Kasumi-1 (cell line): ENCODE data around the gene CEACAM1.
"Not testable (repeated sequence)": the region's sequence is repeated elsewhere in the genome, so short reads cannot be mapped to it uniquely, and the experiment has no call there.

ENCODE experiments used
- DNase-seq, 2 experiments: peaks; one replicate each; lab custom pipeline; 2025; lab: John Stamatoyannopoulos, UW

CEACAM1 gene

DNA sequence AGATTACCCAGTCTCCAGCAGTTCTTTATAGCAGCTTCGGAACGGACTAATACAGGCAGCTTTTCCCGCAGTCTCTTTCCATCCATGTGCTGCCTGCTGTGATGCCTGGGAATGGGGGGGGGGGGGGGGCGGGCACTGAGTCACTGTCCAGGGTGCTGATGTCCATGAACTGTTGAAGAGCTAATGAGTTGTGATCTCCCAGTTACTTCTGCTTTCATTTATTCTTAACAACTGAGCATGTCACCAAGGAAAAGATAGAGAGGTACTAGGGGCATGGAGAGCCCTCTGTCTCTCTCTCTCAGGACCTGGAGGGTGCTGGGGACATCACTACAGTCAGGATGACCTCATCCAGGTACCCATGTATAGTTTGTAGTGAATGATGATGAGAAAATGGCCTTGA, 20.3 kb upstream of the CEACAM1 start:
- no peak for DNase-seq

DNA sequence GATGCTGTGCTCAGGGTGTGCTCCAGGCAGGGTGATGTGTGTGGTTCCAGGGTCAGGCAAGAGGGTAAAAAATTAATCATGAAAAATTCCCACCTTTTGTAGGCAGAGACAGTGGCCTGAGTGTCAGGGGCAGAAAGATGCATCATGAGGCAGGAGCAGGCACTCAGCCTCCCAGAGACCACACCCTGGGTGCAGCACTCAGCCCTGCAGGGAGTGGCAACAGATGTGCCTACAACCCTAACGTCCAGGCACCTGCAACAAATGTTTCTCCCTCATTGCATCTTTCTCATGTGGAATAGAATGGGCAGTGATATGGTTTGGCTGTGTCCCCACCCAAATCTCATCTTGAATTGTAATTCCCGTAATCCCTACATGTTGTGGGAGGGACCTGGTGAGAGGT, 19.6 kb upstream of the CEACAM1 start:
- no peak for DNase-seq

DNA sequence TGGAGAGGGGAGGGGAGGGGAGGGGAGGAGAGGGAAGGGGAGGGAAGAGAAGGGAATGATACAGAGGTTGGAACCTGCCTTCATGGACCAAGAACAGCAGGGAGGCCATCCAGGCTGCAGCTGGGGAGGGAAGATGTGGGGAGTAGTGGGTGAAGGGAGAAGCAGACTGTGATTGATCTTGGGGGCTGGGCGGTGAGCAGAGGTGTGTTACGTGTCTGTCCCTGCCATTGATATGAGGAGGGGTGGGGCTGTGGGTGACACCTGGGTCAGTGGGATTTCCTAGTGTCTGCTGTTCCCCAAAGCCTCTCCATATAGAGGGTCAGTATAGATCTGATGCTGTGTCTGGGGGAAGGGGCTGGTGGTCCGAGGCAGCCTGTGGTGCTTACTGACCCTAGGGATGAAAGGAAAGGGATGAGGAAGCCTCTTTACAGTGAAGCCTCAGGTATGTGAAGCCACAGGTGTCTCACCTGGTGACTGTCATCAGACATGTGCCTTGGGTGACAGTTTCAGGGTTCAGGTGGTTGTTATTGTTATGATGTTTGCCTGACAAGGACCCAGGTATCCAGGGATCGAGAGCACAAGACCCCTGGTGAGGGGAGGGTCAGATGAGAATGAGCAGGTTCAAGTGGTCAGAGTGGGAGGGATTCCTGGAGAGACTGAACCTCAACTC, 18.7 kb upstream of the CEACAM1 start:
- no peak for DNase-seq

DNA sequence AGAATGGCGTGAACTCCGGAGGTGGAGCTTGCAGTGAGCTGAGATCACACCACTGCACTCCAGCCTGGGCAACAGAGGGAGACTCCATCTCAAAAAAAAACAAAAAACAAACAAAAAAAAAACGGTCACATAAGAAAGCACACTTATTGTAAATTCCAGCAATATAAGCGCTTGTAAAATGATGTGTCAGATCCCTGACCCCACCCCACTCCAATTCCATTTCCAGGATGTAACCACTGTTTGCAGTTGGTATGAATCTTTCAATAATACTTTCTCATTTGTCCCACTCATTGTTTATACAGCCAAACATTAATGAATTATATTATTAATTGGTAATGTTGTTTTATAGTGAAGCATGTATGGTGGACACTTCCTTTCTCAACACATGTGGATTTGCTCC, 15.9 kb upstream of the CEACAM1 start:
- no peak for DNase-seq

DNA sequence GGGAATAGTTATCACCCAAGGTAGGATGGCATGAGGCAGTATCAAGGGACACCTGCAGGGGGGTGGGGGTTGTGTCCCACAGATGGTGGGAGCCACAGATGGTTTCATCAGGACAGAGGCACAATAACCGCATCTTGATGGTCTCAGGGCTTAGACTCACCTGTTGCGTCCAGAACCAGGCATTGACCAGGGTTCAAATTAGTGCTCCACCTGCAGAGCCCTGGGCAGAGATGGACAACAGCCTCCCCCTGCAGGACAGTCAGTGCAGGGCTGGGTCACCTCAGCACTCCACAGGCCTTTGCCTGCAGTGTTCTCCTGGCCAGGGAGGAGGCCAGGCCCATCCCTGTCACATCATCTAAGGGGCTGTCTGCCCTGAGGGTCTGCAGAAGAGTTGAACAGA, 14.5 kb upstream of the CEACAM1 start:
- DNase-seq: no peak

DNA sequence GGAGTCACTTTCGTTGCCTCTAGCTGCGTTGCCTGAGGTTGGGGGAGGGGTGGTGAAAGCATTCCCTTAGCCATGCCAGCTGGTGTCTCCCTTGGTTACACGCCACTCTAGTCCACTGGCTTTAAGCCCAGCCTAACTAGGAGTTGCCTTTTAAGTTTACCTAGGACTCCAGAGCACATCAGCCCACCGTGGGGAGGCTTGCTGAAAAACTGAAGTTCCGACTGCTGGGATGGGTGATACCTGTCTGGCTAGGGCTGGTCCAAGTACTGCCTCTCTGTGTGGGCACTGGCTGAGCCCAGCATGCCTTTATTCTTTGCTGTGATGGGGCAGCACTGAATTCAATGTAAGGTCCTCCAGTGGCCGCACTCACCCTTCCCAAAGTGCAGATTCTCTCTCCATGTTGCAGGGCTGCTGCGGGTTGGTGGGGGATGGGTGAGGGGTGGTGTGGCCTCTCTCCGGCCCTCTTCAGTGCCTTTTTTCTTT, 11.8 kb upstream of the CEACAM1 start:
- DNase-seq: no peak

DNA sequence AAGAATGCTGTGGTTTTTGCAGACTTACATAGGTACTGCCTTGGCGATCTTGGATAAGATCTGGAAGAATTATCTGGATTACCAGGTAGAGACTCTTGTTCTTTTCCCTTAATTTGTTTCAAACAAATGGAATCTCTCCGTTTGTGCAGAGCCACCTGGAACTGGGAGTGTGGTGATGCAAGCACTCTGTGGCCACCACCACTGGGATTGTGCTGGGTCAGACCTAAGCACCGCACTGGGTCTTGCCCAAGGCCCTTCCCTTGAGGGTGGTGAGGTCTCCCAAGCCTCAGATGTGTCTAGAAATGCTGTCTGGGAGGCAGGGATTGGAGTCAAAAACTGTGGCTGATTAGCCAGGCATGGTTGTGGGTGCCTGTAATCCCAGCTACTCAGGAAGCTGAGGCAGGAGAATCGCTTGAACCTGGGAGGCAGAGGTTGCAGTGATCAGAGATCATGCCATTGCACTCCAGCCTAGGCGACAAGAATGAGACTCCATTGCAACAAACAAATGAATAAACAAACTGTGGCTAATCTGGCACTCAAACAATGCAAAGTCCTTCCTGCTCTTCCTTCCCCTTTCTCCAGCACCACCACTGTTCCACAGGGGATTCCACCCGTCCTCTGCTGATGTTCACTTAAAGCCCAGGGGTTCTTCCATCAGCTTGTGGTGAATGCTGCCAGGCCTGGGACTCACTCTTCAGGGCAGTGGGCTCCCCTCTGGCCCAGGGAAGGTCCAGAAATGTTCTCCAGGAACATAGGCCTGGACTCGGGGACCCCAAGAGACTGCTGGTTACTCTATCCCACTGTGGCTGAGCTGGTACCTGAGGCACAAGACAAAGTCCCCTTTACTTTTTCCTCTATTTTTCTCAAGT, 10.8 kb upstream of the CEACAM1 start:
- no peak for DNase-seq

DNA sequence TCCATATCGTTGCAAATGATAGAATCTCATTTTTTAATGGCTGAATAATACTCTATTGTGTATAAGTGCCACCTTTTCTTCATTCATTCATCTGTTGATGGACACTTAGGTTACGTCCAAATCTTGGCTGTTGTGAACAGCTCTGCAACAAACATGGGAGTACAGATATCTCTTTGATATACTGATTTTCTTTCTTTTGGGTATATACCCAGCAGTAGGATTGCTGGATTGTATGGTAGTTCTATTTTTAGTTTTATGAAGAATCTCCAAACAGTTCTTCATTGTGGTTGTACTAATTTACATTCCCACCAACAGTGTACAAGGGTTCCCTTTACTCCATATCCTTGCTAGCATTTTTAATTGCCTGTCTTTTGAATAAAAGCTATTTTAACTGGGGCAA, 7.0 kb upstream of the CEACAM1 start:
- not testable (repeated sequence) for DNase-seq

DNA sequence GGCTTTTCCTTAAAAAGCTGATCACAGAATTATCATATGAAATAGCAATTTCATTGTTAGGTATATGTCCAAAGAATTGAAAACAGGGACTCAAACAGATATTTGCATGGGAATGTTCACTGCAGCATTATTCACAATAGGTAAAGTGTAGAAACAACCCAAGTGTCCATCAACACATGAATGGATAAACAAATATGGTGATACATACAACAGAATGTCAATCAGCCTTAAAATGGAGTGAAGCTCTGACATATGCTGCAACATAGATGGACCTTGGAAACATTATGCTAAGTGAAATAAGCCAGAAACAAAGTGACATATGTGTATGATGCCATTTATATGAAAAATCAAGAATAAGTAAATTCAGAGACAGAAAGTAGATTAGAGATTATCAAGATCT, 6.1 kb upstream of the CEACAM1 start:
- DNase-seq: no peak

DNA sequence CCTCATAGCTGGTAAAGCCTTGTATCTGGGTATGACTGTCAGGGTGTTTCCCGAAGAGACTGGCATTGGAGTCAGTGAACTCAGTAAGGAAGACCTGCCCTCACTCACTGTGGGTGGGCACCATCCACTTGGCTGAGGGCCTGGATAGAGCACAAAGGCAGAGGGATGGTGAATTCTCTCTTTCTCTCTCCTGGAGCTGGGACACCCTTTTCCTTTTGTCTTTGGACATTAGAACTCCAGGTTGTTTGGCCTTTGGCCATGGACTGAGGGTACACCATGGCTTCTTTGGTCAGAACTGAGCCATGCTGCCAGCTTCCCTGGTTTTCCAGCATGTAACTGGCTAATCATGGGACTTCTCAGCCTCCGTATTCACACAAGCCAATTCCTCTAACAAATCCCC, 4.6 kb upstream of the CEACAM1 start:
- DNase-seq: no peak

DNA sequence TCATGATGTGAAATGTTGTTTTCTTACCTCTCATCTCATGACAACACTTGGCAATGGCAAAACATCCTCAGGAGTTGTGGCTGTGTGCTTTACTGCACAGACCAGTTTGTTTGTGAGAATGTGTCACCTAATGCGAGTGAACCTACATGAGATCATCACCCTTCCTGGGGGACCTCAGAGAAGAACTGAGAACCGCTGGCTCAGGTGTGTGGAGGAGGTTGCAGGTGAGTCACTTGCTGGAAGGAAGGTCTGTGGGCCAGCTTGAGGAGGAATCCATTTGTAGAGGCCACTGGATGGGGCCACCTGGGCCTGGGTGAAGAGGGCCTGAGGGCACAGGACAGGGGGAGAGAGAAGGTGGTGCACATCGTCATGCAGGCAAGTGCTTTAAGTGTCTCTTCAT, 3.0 kb upstream of the CEACAM1 start:
- no peak for DNase-seq

DNA sequence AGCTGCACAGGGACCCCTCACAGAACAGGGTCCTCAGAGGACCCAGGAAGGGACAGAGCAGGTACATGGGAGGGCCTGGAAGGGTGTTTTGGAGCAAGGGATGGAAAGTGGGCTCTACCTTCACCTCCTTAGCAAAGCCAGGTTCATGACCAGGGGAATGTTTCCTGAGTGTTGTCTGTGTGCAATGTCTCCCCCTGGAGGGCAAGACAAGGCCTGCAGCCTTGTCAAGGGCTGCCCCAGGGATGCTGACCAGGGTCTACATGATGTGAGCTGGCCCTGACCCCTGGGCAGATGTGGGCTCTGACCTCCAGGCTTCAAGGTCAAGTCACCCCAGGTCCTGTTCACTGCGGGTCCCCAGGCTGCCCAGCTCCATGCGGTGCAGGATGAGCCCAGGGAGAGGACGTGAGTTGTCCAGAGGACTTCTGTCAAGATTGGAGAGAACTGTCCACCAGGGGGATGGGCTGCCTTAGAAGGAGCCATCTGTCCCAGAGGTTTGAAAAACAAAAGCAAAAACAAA, 1.0 kb upstream of the CEACAM1 start:
- DNase-seq: peak; percentile 22 to 27

DNA sequence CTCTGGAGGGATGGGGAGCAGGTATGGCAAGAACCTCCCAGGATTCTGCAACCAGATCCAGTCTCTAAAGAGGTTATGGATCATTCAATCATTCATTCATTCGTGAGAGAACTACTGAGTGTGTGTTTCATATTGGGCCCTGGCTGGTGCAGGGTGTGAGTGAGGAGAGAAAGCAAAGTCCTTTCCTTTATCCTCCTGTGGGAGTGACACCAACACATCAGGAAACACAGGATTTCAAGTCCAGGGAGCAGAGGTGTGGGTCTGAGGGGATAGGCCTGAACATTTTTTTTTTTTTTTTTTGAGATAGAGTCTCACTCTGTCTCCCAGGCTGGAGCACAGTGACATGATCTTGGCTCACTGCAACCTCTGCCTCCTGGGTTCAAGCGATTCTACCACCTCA, 3.3 kb downstream of the CEACAM1 start:
- DNase-seq: no peak

DNA sequence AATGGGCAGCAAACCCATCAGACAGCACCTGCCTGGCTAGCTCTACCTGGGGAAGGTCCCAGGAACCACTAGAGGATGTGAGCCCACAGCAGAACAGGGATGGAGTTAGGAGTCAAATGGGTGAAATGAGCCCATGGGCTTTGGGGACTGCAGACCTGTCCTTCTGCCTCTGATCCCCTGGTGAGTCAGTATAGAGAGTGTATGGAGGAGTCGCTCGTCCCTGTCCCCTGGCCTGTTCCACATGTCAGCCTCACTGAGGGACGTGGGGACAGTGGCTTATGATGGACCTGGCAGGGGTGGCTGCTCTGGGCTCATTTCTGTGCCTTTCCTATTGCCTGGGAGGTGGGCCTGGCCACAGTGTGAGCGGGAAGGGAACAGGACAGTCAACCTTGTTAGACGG, 4.0 kb downstream of the CEACAM1 start:
- DNase-seq: no peak

DNA sequence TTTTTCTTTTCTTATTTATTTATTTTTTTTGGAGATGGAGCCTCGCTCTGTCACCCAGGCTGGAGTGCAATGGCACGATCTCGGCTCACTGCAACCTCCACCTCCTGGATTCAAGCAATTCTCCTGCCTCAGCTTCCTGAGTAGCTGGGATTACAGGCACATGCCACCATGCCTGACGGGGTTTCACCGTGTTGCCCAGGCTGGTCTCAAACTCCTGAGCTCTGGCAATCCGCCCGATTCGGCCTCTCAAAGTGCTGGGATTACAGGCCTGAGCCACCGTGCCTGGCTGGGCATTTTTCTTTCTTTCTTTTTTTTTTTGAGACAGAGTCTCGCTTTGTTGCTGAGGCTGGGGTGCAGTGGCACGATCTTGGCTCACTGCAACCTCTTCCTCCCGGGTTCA, 6.0 kb downstream of the CEACAM1 start:
- not testable (repeated sequence) for DNase-seq

DNA sequence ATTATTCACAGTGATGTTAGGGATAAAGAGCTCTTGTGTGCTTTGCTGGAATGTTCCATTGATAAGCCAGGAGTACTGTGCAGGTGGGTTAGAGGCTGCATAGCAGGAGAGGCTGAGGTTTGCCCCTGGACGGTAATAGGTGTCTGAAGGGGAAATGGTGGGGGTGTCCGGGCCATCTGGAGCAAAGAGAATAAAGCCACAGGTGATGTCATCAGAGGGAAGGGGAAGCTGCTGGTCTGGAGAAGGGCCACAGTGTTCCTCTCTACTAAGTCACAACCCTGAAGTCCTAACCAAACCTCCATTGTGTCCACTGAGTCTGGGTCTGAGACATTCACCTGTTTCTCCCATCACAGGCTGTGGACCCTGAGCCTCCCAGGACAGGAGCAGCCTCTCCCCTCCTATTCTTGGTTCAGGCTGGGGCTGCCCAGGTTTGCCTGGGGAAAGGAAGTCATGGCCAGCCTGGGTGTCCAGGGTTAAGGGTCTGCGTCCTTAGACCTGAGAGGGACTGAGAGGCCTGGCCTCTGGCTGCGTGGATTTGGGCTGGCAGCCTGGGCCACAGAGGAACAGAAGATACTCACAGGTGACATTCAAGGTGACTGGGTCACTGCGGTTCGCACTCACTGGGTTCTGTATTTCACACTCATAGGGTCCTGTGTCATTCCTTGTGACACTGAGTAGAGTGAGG, 6.8 kb downstream of the CEACAM1 start:
- no peak for DNase-seq

DNA sequence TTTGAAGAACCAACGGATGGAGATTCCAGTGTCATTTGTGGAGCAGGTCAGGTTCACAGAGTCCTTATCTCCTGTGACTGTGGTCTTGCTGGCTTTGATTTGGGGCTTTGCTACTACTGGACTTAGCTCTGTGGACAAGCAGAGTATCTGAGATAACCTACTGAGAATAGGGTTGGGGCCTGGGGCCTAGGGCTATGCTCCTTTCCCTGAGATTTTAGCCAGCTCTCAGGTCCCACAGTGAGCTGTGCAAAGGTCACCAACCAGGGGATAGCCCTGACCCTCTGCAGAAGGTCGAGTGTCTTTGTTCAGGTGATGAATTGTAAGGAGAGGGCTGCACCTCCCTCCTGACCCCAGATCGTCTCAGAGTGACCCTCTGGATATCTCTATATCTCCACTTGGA, 9.2 kb downstream of the CEACAM1 start:
- DNase-seq: no peak

DNA sequence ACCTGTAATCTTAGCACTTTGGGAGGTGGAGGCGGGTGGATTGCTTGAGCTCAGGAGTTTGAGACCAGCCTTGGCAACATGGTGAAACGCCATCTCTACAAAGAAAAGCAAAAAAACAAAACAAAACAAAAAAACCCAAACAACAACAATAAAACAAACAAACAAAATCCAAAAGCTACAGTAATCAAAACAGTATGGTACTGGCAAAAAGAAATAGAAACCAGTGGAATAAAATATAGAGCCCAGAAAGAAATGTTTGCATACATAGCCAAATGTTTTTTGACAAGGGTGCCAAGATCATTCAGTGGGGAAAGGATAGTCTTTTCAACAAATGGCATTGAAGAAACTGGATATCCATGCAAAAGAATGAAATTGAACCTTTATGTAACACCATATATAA, 11.5 kb downstream of the CEACAM1 start:
- no peak for DNase-seq

DNA sequence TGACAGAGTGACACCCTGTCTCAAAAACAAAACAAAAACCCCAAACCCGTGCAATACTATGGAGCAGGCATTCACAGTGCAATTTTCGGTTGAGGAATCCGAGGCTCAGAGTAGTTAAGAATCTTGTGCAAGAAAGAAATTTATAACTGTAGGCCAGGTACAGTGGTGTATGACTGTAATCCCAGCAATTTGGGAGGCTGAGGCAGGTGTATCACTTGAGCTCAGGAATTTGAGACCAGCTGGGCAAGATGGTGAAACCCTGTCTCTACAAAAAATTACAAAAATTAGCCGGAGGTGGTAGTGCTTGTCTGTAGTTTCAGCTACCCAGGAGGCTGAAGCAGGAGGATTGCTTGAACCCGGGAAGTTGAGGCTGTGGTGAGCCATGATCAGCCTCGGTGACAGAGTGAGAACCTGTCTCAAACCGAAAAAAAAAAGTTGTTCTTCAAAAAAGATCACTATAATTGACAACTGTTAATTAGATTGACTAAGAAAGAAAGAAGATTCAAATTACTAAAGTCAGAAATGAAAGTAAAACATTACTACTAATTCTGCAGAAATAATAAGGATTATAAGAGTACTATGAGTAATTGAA, 12.9 kb downstream of the CEACAM1 start:
- no peak for DNase-seq

DNA sequence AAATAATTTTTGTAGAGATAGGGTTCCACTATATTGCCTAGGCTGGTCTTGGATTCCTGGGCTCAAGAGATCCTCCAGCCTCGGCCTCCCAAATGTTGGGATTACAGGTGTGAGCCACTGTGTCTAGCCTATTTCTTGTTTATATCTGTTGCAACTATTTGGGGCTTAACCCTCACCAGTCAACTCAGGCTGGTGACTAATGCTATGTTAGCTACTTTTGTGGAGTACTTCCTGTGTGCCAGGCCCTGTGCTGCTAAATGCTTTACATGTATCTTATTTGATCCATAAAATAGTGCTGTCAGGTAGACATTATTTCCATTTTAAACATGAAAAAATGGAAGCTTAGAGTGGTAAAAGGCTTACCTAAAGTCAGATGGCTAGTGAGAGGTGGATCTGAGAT, 13.8 kb downstream of the CEACAM1 start:
- no peak for DNase-seq

DNA sequence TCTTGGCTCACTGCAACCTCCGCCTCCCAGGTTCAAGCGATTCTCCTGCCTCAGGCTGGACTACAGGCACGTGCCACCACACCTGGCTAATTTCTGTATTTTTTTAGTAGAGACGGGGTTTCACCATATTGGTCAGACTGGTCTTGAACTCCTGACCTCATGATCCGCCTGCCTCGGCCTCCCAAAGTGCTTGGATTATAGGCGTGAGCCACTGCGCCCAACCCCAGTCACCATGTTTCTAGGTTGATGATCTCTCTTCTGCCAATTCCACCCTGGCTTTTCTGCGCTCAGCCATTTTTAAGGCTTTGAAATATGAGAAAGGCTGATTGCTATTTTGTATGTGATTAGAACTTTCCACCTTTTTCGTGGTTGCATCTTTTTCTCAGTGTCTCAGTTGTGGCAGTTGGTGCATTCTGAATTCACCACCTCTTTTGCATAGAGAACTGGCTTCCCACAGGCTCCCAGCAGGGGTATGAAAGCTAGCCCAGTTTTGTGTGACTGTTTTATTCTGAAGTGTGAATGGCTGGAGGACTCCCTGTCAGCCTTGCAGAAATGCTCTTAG, 15.5 kb downstream of the CEACAM1 start:
- no peak for DNase-seq

DNA sequence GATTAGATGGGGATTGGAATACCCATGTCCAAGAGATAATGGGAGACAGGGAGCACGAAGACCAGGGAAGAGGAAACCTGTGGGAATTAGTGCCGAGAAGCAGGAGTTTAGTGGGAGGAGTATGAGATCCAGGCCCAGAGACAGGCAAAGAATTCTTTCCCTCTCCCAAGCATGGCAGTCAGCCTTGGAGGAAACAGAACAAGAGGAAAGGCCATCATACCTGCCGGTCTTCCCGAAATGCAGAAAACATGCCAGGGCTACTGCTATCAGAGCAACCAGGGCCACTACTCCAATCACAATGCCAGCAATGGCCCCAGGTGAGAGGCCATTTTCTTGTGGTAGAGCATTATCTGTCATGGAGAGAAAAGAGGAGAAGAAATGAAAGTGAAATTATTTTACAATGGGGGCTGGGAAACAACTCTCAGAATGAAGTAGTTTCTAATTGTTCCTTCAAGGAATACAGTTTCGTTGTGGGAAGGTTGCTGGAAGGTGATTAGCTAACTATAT, 16.1 kb downstream of the CEACAM1 start:
- DNase-seq: no peak
